ENCODE data around the gene AP1AR. TPM values are rescaled to one million over a fixed set of nuclear protein-coding genes. Genes with fewer than 3 reads are reported as not detected.
"Not testable (repeated sequence)": the region's sequence is repeated elsewhere in the genome, so short reads cannot be mapped to it uniquely, and the experiment has no call there.

The AP1AR gene
- polyA plus RNA-seq, 1 donor = 47.6 TPM

- no peaks in the 10 kb centered on the region for H3K27me3 ChIP-seq (ENCODE audit: control insufficient read depth, insufficient read depth, low read length)
- no CpG with 5 or more reads among the region's 1 CpG for WGBS (ENCODE audit: insufficient coverage, low lambda C conversion rate)
- no peak overlapping the region for H3K4me3 ChIP-seq (ENCODE audit: low read length)
- H3K36me3 ChIP-seq (ENCODE audit: control insufficient read depth, insufficient read depth, low read length) = no peaks in the 10 kb centered on the region
- H3K9me3 ChIP-seq (ENCODE audit: control insufficient read depth, low read depth, low read length) = no peaks in the 10 kb centered on the region
- H3K27ac ChIP-seq (ENCODE audit: low read length) = no peak overlapping the region
- no peak for DNase-seq
- H3K4me1 ChIP-seq (ENCODE audit: control insufficient read depth, insufficient read depth, low read length) = no peaks in the 10 kb centered on the region
Measured at GRCh38 chr4:112196461-112196860, 35.1 kb upstream of the AP1AR start.

- no CpG with 5 or more reads among the region's 1 CpG for WGBS (ENCODE audit: insufficient coverage, low lambda C conversion rate)
- no peak overlapping the region for H3K27ac ChIP-seq (ENCODE audit: low read length)
- H3K9me3 ChIP-seq (ENCODE audit: control insufficient read depth, low read depth, low read length) = no peaks in the 10 kb centered on the region
- no peaks in the 10 kb centered on the region for H3K27me3 ChIP-seq (ENCODE audit: control insufficient read depth, insufficient read depth, low read length)
- H3K36me3 ChIP-seq (ENCODE audit: control insufficient read depth, insufficient read depth, low read length) = no peaks in the 10 kb centered on the region
- H3K4me3 ChIP-seq (ENCODE audit: low read length) = no peak overlapping the region
- H3K4me1 ChIP-seq (ENCODE audit: control insufficient read depth, insufficient read depth, low read length) = no peaks in the 10 kb centered on the region
- no peak for DNase-seq
Measured at GRCh38 chr4:112199041-112199440, 32.5 kb upstream of the AP1AR start.

GRCh38 chr4:112201915-112202505 lies 29.6 kb upstream of the AP1AR start:
- no peak overlapping the region for H3K4me3 ChIP-seq (ENCODE audit: low read length)
- no peaks in the 10 kb centered on the region for H3K4me1 ChIP-seq (ENCODE audit: control insufficient read depth, insufficient read depth, low read length)
- H3K9me3 ChIP-seq (ENCODE audit: control insufficient read depth, low read depth, low read length) = no peaks in the 10 kb centered on the region
- H3K27me3 ChIP-seq (ENCODE audit: control insufficient read depth, insufficient read depth, low read length) = no peaks in the 10 kb centered on the region
- no peak for DNase-seq
- no peaks in the 10 kb centered on the region for H3K36me3 ChIP-seq (ENCODE audit: control insufficient read depth, insufficient read depth, low read length)
- H3K27ac ChIP-seq (ENCODE audit: low read length) = no peak overlapping the region
- no CpG with 5 or more reads among the region's 4 CpGs for WGBS (ENCODE audit: insufficient coverage, low lambda C conversion rate)

DNA sequence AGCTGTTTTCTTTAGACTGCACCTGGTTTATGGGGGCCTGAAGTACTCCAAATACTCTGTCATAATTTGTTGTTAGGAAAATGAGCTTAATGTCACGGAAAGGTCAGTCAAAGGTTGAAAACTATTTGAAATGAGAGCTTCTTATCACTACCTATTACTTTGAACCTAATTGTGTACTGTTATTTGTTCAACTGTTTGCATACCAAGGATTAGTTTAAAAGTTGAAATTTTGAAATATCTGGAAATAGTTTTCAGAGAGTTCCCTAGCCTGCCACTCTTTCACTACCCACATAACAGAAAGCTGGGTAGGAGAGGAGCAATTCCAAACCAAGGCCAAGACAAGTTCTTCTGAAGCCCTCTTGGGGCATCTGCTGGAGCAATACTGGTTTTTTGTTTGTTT lies 28.0 kb upstream of the AP1AR start:
- Histone ChIP-seq H3K4me1 (ENCODE audit: control insufficient read depth, insufficient read depth, low read length) (peaks cover 3% of the 10 kb centered on the region), H3K27ac (ENCODE audit: low read length) (no peak overlapping the region), H3K4me3 (ENCODE audit: low read length) (no peak overlapping the region), H3K27me3 (ENCODE audit: control insufficient read depth, insufficient read depth, low read length) (no peaks in the 10 kb centered on the region), H3K9me3 (ENCODE audit: control insufficient read depth, low read depth, low read length) (no peaks in the 10 kb centered on the region), H3K36me3 (ENCODE audit: control insufficient read depth, insufficient read depth, low read length) (no peaks in the 10 kb centered on the region)
- DNase-seq = no peak
- WGBS (ENCODE audit: insufficient coverage, low lambda C conversion rate) = no CpG with 5 or more reads among the region's 1 CpG

- DNase-seq = no peak
- Histone ChIP-seq H3K9me3 (ENCODE audit: control insufficient read depth, low read depth, low read length) (no peaks in the 10 kb centered on the region), H3K36me3 (ENCODE audit: control insufficient read depth, insufficient read depth, low read length) (no peaks in the 10 kb centered on the region), H3K4me1 (ENCODE audit: control insufficient read depth, insufficient read depth, low read length) (peaks cover 3% of the 10 kb centered on the region), H3K4me3 (ENCODE audit: low read length) (no peak overlapping the region), H3K27me3 (ENCODE audit: control insufficient read depth, insufficient read depth, low read length) (no peaks in the 10 kb centered on the region), H3K27ac (ENCODE audit: low read length) (no peak overlapping the region)
- WGBS (ENCODE audit: insufficient coverage, low lambda C conversion rate) = 92% methylated on average over 2 of the region's 2 CpGs
Measured at GRCh38 chr4:112206431-112206830, 25.2 kb upstream of the AP1AR start.

GRCh38 chr4:112208137-112209095 lies 23.2 kb upstream of the AP1AR start:
- not testable (repeated sequence) for H3K27ac ChIP-seq (ENCODE audit: low read length); H3K27me3 ChIP-seq (ENCODE audit: control insufficient read depth, insufficient read depth, low read length); H3K9me3 ChIP-seq (ENCODE audit: control insufficient read depth, low read depth, low read length); H3K36me3 ChIP-seq (ENCODE audit: control insufficient read depth, insufficient read depth, low read length); H3K4me1 ChIP-seq (ENCODE audit: control insufficient read depth, insufficient read depth, low read length); H3K4me3 ChIP-seq (ENCODE audit: low read length)
- 100% methylated on average over 1 of the region's 7 CpGs for WGBS (ENCODE audit: insufficient coverage, low lambda C conversion rate)
- peak in 1 of 2 donors; percentile 34 for DNase-seq

GRCh38 chr4:112210777-112211176 lies 20.8 kb upstream of the AP1AR start:
- H3K9me3 ChIP-seq (ENCODE audit: control insufficient read depth, low read depth, low read length) = no peaks in the 10 kb centered on the region
- 83% methylated on average over 1 of the region's 1 CpG for WGBS (ENCODE audit: insufficient coverage, low lambda C conversion rate)
- H3K36me3 ChIP-seq (ENCODE audit: control insufficient read depth, insufficient read depth, low read length) = no peaks in the 10 kb centered on the region
- no peak for DNase-seq
- H3K27me3 ChIP-seq (ENCODE audit: control insufficient read depth, insufficient read depth, low read length) = no peaks in the 10 kb centered on the region
- H3K4me1 ChIP-seq (ENCODE audit: control insufficient read depth, insufficient read depth, low read length) = peaks cover 3% of the 10 kb centered on the region
- H3K4me3 ChIP-seq (ENCODE audit: low read length) = no peak overlapping the region
- no peak overlapping the region for H3K27ac ChIP-seq (ENCODE audit: low read length)

DNA sequence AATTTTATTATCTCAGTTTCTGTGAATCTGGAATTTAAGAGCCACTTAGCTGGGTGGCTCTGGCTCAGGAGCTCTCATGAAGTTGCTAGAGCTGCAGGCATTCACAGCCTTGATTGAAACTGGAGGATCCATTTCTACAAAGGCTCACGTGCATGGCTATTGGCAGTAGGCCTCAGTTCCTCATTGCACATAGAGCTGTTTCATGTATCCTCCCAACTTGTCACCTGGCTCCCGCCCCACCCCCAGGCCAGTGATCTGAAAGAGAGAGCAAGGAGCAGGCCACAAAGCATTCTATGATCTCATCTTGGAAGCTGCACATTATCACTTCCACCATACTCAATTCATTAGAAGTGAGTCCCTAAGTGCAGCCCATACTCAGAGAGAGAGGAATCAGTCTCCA lies 18.5 kb upstream of the AP1AR start:
- H3K36me3 ChIP-seq (ENCODE audit: control insufficient read depth, insufficient read depth, low read length) = no peaks in the 10 kb centered on the region
- no CpG with 5 or more reads among the region's 2 CpGs for WGBS (ENCODE audit: insufficient coverage, low lambda C conversion rate)
- H3K27ac ChIP-seq (ENCODE audit: low read length) = no peak overlapping the region
- no peaks in the 10 kb centered on the region for H3K9me3 ChIP-seq (ENCODE audit: control insufficient read depth, low read depth, low read length)
- no peak overlapping the region for H3K4me3 ChIP-seq (ENCODE audit: low read length)
- no peaks in the 10 kb centered on the region for H3K27me3 ChIP-seq (ENCODE audit: control insufficient read depth, insufficient read depth, low read length)
- H3K4me1 ChIP-seq (ENCODE audit: control insufficient read depth, insufficient read depth, low read length) = no peaks in the 10 kb centered on the region
- peak; percentile 24 to 31 for DNase-seq

- no peaks in the 10 kb centered on the region for H3K9me3 ChIP-seq (ENCODE audit: control insufficient read depth, low read depth, low read length)
- no peaks in the 10 kb centered on the region for H3K4me1 ChIP-seq (ENCODE audit: control insufficient read depth, insufficient read depth, low read length)
- no peak overlapping the region for H3K27ac ChIP-seq (ENCODE audit: low read length)
- no peak overlapping the region for H3K4me3 ChIP-seq (ENCODE audit: low read length)
- WGBS (ENCODE audit: insufficient coverage, low lambda C conversion rate) = 95% methylated on average over 3 of the region's 3 CpGs
- H3K36me3 ChIP-seq (ENCODE audit: control insufficient read depth, insufficient read depth, low read length) = no peaks in the 10 kb centered on the region
- DNase-seq = no peak
- no peaks in the 10 kb centered on the region for H3K27me3 ChIP-seq (ENCODE audit: control insufficient read depth, insufficient read depth, low read length)
Measured at GRCh38 chr4:112213856-112214255, 17.7 kb upstream of the AP1AR start.

GRCh38 chr4:112214390-112215264 lies 17.0 kb upstream of the AP1AR start:
- Histone ChIP-seq H3K27me3 (ENCODE audit: control insufficient read depth, insufficient read depth, low read length) (no peaks in the 10 kb centered on the region), H3K4me1 (ENCODE audit: control insufficient read depth, insufficient read depth, low read length) (no peaks in the 10 kb centered on the region), H3K27ac (ENCODE audit: low read length) (no peak overlapping the region), H3K9me3 (ENCODE audit: control insufficient read depth, low read depth, low read length) (no peaks in the 10 kb centered on the region), H3K36me3 (ENCODE audit: control insufficient read depth, insufficient read depth, low read length) (no peaks in the 10 kb centered on the region), H3K4me3 (ENCODE audit: low read length) (no peak overlapping the region)
- DNase-seq = peak in 1 of 2 donors; percentile 24
